GM10847 (cell line): ENCODE data around the gene GPR156.

Source experiments
- POLR2A ChIP-seq: IDR thresholded peaks from 2 replicates; pipeline ENCODE4 v1.6.1; 2011; ENCODE audit not compliant: insufficient read length; ENCODE audit errors: extremely low read depth

The GPR156 gene

DNA sequence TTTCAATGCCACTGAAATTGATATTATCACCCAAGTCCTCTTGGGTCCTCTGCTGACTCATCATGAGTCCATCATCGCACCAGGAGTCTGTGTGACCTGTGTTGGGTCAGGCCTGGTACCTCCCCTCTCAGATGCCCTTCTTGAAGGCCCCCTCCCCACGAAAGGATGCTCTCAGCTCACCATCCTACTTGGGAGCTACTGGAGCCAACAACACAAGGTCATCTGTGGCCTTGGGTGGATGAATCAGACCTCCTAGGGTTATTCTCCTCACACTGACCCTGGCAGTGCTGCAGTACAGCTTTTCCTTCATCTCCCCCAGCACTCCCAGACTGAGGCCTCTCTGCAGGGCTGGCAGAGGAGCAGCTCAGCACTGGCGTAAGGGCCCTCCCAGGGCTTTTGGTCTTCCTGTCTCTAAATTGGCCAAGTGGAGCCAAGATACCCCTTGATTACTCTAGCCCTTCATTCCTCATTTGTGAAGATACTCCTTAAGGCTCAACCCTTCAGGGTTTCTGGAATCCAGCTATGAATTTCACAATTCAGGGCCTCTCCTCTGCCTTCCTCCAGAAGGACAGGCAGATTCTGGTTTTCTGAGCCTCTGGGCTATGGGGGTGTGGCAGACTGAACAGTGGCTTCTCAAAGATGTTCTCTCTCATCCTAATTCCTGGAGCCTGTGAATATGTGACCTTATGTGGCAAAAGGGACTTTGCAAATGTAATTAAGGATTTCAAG lies 110.0 kb downstream of the GPR156 start:
- TF ChIP-seq POLR2A = no peak

DNA sequence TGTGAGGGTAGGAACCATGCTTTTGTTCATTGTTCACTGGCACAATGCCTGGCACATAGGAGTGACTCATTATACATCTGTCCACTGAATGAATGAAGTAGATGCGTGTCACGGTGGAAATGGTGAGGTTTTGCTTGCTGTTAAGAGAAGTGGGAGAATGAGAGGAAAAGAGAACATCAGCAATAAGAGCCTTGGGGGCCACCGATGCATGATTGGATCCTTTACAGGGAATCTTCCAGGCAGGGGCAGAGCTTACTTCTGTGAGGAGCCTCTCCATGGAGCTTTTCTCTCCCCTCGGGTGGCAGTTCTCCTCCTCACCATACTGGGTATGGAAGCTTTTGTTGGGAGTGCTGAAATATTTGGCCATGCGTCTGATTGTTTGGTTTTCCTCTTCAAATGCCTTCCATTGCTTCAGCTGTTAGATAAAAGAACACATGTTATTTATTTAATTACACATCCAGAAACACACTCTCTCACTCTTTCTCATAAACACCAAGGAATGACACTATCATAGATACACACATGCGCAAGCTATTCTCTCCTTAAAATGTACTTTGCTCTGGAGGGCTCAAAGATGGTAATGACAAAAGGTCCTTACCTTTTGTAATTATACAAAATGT lies 111.9 kb downstream of the GPR156 start:
- TF ChIP-seq POLR2A = no peak

DNA sequence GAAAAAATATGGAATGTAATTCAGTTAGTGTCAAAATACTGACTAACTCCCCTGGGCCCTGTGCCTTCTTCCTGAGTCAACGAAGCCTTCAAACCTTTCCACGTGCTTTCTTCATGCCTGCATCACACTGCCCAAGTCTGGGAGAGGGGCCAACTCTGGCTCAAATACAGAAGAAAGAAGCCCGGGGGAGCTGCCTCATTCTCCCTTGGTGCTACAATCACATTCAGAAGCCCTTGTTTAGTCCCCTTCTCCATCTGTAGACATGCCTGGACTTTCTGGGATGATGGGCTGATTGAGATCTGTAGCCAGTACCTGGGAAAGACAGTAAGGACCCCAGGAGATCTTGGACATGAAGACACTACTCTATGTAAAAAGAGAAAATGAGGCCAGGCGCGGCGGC lies 113.0 kb downstream of the GPR156 start:
- no peak for TF ChIP-seq POLR2A

DNA sequence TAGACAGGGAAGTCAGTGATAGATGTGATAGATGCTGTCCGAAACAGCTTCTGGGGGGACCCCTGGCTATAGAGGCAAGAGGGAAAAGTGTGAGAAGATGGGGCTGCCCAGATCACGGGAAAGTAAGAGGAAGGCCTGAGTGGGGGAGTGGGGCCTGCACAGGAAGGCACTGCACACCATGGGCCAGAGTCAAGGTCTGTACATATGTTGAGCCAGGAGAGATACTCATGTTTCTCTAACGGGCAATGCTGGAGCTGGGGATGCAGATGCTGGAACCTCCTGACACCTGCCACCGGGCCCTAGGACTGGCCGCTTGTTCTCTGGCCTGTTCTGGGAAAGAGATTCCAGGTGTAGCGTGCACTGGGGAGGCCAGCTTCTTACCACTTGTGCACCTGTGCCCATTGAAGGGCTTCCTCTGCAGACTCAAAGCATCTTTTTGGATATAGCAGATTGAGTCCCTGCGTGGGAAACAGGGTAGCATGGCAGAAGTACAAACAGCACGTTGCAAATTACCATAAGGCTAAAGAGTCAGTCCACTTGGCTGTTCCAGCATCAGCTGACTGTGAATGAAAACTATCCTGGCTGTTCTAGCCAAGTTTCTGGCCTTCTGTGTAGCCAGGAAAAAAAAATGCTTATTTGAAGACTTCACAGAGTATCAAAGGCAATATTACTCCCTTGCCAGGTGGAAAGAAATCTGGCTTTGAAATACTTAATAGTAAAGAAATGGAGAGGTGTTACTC lies 113.7 kb downstream of the GPR156 start:
- TF ChIP-seq POLR2A = no peak

DNA sequence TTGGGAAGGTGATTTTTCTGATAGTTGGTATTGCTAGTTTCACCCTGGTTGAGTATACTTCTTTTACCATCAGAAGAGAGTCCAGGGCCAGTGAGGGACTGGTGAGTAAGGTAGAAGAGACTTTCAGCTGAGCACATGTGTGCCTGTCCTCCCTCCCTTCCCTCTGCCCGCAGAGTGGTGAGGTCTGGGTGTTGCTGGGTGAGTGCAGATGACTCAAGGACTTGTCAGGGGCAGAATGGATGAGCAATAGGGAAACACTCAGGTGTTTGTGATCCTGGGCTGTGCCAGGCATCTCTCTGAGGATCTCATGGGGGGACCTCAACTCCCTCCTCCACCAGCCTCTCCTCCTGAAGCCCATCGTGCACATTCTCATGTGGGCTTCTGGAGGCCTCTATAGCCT lies 114.8 kb downstream of the GPR156 start:
- TF ChIP-seq POLR2A = no peak

DNA sequence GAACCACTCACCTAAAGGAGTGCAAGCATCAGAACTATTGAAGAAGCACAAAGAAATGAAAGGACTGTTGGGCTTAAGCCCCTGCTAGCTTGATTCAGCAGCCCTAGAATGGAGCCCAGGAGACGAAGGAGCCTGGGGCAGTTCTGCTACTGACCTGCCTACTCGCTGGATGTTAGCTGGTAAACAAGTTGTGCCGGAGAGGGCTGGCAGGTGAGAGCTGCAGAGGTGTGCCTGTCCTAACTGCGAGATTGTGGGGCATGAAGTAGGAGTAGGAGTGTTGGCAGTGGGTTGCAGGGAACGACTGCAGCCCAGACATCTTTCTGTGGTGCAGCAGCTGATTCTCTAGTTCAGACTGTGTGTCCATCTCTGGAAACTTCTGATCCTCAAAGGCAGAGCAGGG lies 115.6 kb downstream of the GPR156 start:
- no peak for TF ChIP-seq POLR2A

DNA sequence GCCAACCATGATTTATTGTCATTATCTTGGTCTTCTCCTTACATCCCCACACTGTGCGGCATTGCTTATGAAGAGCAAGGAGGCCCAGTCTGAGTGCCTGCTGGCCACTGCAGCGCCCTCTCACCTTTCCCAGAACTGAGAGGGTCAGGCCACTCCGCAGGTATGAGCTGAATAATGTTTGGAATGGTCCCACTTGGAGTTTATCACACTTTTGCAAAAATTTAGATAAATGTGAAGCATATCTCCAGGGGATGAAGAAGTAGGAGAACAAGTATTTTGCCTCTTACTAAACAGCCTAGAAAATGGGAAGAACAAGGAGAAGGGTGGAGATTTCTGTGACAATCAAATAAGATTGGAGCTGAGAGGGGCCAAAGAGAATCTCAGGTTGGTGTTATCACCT lies 116.4 kb downstream of the GPR156 start:
- no peak for TF ChIP-seq POLR2A

DNA sequence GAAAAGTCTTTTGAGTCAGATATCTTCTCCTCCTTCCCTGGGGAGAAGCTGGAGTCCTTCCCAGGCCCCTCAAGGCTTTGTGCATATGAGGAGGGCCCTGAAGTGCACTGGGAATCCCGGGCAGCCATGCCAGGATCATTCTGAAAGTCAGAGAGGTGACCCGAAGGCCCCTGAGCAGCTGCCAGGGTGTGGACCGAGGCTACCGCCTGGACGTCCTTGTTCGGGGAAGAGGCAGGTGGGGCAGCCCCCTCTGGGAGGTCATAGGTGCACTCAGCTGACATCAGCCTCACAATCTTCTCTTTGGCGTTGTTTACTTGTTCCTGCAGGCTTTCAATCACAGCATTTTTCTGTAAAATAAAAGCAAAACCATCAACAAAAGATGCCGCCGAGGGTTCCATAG lies 117.0 kb downstream of the GPR156 start:
- no peak for TF ChIP-seq POLR2A

DNA sequence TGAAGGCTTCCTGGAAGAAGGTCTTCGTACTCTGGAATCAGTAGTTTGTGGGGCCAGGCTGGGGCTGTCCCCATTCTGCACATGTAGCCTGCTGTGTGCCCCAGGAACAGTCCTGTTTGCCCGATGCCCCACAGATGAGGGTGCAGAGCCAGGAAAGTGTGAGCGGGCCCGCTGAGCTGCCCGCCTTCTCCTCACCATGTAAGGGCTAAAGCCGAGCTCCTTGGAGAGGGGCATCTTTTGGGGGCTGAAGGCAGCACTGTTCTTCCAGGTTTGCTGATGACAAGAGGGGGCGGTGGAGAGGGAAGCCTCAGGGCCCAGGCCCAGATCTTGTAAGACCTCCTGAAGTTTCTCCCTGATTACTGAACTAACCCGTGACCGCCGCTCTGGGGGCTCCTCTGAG lies 117.5 kb downstream of the GPR156 start:
- no peak for TF ChIP-seq POLR2A

DNA sequence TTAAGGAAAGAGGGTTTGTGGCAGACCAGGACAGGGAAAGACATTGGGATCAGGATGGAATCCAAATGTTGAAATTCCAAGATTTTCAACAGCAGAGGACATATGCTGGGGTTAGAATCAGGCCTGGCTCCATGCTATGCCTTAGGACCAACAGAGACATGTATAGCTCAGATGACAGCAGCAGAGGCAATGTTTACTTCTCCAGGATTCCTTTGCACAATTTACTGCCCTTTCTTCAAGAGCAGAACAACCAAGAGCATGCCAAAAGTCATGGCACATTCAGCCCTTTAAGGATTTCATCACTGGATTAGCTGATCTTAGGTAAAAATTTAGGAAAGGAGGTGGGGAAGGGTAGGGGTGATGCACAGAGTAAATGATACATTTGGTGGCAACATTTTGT lies 121.2 kb downstream of the GPR156 start:
- no peak for TF ChIP-seq POLR2A

DNA sequence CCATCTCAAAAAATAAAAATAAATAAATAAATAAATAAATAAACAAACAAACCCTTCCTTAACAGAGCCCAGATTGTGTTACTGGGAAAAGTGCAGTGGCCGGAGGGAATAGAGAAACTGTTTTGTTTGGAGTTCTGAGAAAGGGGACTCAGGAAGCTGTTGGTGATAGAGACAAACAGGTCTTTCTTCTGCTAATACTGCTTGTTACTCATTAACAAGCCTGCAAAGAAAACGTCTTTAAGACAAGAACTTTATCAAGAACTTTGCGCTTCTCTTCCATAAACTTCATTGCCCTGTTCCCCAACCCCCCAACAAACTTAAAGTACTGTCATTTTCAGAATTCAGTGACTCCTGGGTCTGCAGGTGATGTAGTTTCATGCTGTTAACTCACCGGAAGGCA lies 122.0 kb downstream of the GPR156 start:
- no peak for TF ChIP-seq POLR2A

DNA sequence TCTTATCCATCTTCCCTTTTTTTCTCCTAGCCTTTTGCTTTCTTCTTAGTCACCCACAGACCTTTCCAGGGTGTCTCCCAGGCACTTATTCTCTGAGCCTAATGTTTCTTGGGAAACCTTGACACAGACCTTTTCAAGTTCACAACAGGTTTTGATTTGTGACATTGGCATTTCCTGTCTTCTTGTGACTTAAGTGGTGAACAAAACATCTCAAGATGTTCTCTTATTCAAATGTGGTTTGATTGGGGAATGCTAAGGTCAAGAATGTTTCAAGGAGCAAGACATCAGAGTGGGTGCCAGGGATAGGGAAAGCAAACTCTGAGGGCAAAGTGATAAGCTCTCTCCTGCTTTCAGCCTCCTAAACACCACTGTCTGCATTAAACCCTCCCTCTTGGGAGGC lies 122.6 kb downstream of the GPR156 start:
- no peak for TF ChIP-seq POLR2A

DNA sequence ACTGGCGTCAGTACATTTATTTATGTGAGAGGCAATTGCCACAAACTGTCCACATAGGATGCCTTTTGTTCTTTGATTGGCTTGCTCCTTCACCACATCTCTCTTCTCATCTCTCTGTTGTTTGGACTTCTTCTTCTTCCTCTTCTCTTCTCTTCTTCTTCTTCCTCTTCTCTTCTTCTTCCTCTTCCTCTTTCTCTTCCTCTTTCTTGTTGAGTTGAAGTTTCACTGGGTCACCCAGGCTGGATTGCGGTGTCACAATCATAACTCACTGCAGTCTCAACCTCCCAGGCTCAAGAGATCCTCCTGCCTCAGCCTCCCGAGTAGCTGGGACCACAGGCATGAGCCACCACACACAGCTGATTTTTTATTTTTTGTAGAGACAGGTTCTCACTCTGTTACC lies 123.1 kb downstream of the GPR156 start:
- no peak for TF ChIP-seq POLR2A

DNA sequence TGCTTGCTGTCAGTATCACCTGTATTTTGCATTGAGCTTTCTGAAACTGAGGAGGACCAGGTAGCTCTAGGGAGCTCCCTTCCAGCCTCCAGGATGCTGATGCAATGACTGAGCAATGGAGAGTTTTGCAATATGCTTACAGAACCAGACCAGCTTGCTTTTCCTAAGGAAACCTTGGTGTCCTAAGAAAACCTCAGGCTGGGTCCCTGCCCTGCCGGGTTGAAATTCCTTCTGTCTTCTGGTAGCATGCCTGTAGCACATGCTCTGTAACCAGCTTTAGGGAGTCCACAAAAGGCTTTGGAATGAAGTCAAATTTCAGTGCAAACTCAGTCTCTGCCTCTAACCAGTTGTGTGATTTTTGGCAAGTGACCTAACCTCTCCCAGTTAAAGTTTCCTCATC lies 125.0 kb downstream of the GPR156 start:
- no peak for TF ChIP-seq POLR2A

DNA sequence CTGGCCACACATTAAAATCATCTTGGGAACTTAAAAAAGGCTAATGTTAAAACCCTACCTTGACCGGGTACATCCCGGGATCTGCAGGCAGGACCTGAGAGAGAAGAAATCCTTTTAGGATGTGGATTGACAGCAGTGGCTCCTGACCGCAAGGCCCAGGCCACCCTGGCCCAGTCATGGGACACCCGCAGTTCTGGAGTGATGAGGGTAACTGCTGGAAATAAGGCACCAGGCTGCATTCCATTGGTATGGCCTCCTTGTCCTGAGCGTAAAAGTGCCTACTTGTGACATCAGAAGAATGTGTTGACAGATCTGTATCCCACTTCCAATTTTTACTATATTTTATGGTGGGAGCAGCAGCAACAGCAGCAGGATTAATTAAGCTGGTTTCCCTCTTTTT lies 127.3 kb downstream of the GPR156 start:
- TF ChIP-seq POLR2A = no peak

DNA sequence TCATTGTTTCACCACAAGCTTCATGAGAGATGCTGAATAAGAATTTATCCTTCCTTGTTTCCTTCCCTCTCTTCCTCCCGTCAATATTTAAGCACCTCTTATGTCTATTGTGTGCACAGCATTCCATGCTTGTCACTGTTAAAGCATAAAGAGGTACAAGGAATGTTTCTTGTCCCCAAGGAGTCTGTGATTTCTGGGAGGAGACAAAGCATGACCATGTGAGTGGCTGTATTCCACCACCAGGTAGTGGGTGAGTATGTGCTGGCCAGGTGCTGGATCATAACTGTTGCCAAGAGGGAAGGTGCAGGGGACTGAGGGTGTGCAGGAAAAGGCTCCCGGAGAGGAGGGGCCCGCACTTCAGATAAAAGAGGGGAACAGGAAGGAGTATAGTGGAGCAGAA lies 127.9 kb downstream of the GPR156 start:
- no peak for TF ChIP-seq POLR2A
